Measurements from ENCODE around the gene SMIM29.

Gene SMIM29

GRCh38 chr6:34226066-34226465 is 22.7 kb downstream of the SMIM29 start:
- DNase-seq (ENCODE audit: low spot score) = no peak

GRCh38 chr6:34225551-34225950 is 23.3 kb downstream of the SMIM29 start:
- no peak for DNase-seq (ENCODE audit: low spot score)

GRCh38 chr6:34223956-34224940 is 24.6 kb downstream of the SMIM29 start:
- peak; percentile 99 for DNase-seq (ENCODE audit: low spot score)

- DNase-seq (ENCODE audit: low spot score) = peak; percentile 76
These were observed 25.3 kb downstream of the SMIM29 start for GRCh38 chr6:34223381-34223955.

- DNase-seq (ENCODE audit: low spot score) = no peak
These were observed 30.1 kb downstream of the SMIM29 start for GRCh38 chr6:34218691-34219090.

GRCh38 chr6:34213772-34214171 is 35.0 kb downstream of the SMIM29 start:
- DNase-seq (ENCODE audit: low spot score) = no peak

GRCh38 chr6:34207695-34208443 is 40.9 kb downstream of the SMIM29 start:
- no peak for DNase-seq (ENCODE audit: low spot score)

GRCh38 chr6:34206726-34207125 is 42.1 kb downstream of the SMIM29 start:
- DNase-seq (ENCODE audit: low spot score) = no peak

GRCh38 chr6:34205916-34206315 is 42.9 kb downstream of the SMIM29 start:
- DNase-seq (ENCODE audit: low spot score) = no peak

GRCh38 chr6:34205466-34205865 is 43.3 kb downstream of the SMIM29 start:
- DNase-seq (ENCODE audit: low spot score) = no peak

- no peak for DNase-seq (ENCODE audit: low spot score)
These were observed 44.1 kb downstream of the SMIM29 start for GRCh38 chr6:34204693-34205092.

GRCh38 chr6:34202329-34203201 is 46.2 kb downstream of the SMIM29 start:
- DNase-seq (ENCODE audit: low spot score) = no peak

- no peak for DNase-seq (ENCODE audit: low spot score)
These were observed 47.2 kb downstream of the SMIM29 start for GRCh38 chr6:34201455-34202107.

- no peak for DNase-seq (ENCODE audit: low spot score)
These were observed 48.4 kb downstream of the SMIM29 start for GRCh38 chr6:34200340-34200971.

GRCh38 chr6:34196833-34197195 is 52.0 kb downstream of the SMIM29 start:
- DNase-seq (ENCODE audit: low spot score) = no peak

All from D341Med (cell line).